Psoas muscle (tissue), 8 donors: ENCODE data around the gene MRPS9. TPM values are rescaled to one million over a fixed set of nuclear protein-coding genes. Genes with fewer than 3 reads are reported as not detected.

Experiments used
- ATAC-seq, 4 donors: fragments of 200-7000 bp; cut with Tn5 transposase; one replicate each; pipeline ENCODE4 v1.9.1; 2020; ENCODE audit warnings: moderate library complexity in 3 of 4, mild to moderate bottlenecking in 2 of 4
- DNase-seq, 2 donors: peaks; one replicate each; pipeline ENCODE4 v3.0.0-alpha.2; 2020
- H3K27ac ChIP-seq: fragments of 200-600 bp; one replicate; pipeline ENCODE4 v1.8.0; 2022
- H3K27me3 ChIP-seq, 3 donors: fragments of 200-600 bp in 1 of 3; one replicate each; pipeline versions ENCODE4 v1.6.1 to v1.8.0; 2013 to 2022; ENCODE audit warnings: low read length in 2 of 3, mild to moderate bottlenecking in 2 of 3, moderate library complexity in 1 of 3; ENCODE audit not compliant: insufficient read depth in 3 of 3
- H3K36me3 ChIP-seq, 2 donors: fragments of 200-600 bp in 1 of 2; one replicate each; pipeline versions ENCODE4 v1.6.1 to v1.8.0; 2013 to 2022; ENCODE audit warnings: low read depth in 1 of 2, mild to moderate bottlenecking in 1 of 2, moderate library complexity in 1 of 2; ENCODE audit not compliant: insufficient read depth in 1 of 2
- H3K4me1 ChIP-seq: fragments of 200-600 bp; one replicate; pipeline ENCODE4 v1.8.0; 2022
- H3K4me3 ChIP-seq: fragments of 200-600 bp; one replicate; pipeline ENCODE4 v1.8.0; 2022; ENCODE audit warnings: mild to moderate bottlenecking
- H3K9me3 ChIP-seq: fragments of 200-600 bp; one replicate; pipeline ENCODE4 v1.8.0; 2022
- WGBS, 3 donors: extraction: QIAGEN DNeasy Blood & Tissue Kit; methylation state at CpG; one replicate each; pipeline versions ENCODE4 v1.1.6 to v1.1.7; 2013; 5-methylcytosine and 5-hydroxymethylcytosine counted together
- intact Hi-C, 2 donors: fragments of 100-400 bp; cut with DNase I; formaldehyde crosslinking; loops; one replicate each; pipeline versions ENCODE4 v1.11.0 to v1.14.2; 2022
- polyA plus RNA-seq, 3 donors: library from polyadenylated mRNA; stranded (reverse); fragments of 200-250 nt; gene quantifications; one replicate each; pipeline ENCODE4 v1.2.3, GENCODE V29; 2013
- total RNA-seq, 4 donors: library from RNA; stranded (reverse); fragmentation: NEBNext Ultra II Directional in 2 of 4; extraction: Animal tissue kit (Norgen Biotek cat#: 25700) in 2 of 4; gene quantifications; one replicate each; pipeline versions ENCODE4 v1.2.1 to v1.2.4, GENCODE V29; 2021 to 2023
- TF ChIP-seq, protein P1 (sequence below): fragments of 200-600 bp; IDR thresholded peaks from one replicate; pipeline ENCODE4 v1.8.0; 2022; ENCODE audit warnings: antibody characterized with exemption
- donor health status: healthy with polysubstance abuse.
- donor health status: DM: no; HTN: no; CAD: no; lungs with moderate emphysema.
- donor health status: Bipolar disorder and iron deficiency.
- donor health status: healthy.
- donor health status: DM: yes; HTN: yes; CAD: no.
- donor health status: DM: no; HTN: no; CAD: no.
- donor health status: DM: no; HTN: no; CAD: no.
- donor health status: DM: yes; HTN: yes; CAD: no.

MRPS9 gene
- total and polyA plus RNA-seq, 7 donors = 41.3 to 62.4 (median 49.8) TPM

DNA sequence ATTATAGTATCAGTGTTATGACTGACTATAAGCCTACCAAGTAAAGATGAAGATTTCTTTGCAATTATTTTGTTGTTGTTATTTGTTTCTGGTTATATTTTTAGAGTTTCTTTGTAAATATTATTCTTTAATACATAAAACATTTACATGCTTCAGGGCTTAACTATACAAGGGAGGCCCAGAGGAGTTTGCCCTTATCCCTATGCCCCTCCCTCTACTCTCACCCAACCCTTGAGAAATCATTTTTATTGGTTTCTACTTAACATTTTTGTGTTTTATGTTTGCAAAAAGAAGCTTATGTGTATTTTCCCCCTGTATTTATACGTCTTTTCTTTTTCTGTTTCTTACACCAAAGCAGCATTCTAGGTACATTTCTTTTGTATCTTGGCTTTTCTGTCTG lies 30.5 kb downstream of the MRPS9 start:
- no peak overlapping the region for H3K27ac ChIP-seq
- WGBS, 3 donors = 86 to 100% (median 92%) methylated on average over 1 of the region's 1 CpG

DNA sequence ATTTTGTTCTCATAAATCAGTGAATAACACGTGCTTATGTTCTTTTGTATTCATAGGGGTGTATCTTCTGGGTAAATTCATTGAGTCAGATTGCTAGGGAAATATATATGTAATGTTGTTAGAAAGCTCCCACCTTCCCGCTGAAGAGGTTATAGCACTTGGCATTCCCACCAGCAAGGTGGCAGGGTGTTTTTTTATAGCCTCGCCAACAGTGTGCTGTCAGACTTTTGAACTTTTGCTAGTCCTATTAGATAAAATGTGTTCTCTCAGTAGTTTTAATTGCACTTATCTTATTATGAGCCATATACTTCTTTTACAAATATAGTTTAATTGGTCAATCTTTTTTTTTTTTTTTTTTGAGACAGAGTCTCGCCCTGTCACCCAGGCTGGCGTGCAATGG lies 31.0 kb downstream of the MRPS9 start:
- H3K4me3 ChIP-seq = no peak overlapping the region
- intact Hi-C loops = no loop called here
- no peaks in the 10 kb centered on the region for H3K27me3 ChIP-seq
- 94 to 97% (median 95%) methylated on average over 5 of the region's 5 CpGs for WGBS, 3 donors
- ATAC-seq (no peak), DNase-seq (no peak)
- no peak overlapping the region for H3K27ac ChIP-seq
- TF ChIP-seq, protein P1, sequence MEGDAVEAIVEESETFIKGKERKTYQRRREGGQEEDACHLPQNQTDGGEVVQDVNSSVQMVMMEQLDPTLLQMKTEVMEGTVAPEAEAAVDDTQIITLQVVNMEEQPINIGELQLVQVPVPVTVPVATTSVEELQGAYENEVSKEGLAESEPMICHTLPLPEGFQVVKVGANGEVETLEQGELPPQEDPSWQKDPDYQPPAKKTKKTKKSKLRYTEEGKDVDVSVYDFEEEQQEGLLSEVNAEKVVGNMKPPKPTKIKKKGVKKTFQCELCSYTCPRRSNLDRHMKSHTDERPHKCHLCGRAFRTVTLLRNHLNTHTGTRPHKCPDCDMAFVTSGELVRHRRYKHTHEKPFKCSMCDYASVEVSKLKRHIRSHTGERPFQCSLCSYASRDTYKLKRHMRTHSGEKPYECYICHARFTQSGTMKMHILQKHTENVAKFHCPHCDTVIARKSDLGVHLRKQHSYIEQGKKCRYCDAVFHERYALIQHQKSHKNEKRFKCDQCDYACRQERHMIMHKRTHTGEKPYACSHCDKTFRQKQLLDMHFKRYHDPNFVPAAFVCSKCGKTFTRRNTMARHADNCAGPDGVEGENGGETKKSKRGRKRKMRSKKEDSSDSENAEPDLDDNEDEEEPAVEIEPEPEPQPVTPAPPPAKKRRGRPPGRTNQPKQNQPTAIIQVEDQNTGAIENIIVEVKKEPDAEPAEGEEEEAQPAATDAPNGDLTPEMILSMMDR = no peak
- H3K36me3 ChIP-seq = peaks cover 0 to 17% of the 10 kb centered on the region in 2 donors
- no peaks in the 10 kb centered on the region for H3K9me3 ChIP-seq
- no peaks in the 10 kb centered on the region for H3K4me1 ChIP-seq

More for the DNA sequence above, 30.5 kb downstream of the MRPS9 start:
- DNase-seq = no peak
- no peaks in the 10 kb centered on the region for H3K4me1 ChIP-seq
- no peaks in the 10 kb centered on the region for H3K9me3 ChIP-seq
- no peak for ATAC-seq
- no peaks in the 10 kb centered on the region for H3K27me3 ChIP-seq
- H3K36me3 ChIP-seq = peaks cover 0 to 17% of the 10 kb centered on the region in 2 donors
- H3K4me3 ChIP-seq = no peak overlapping the region
- intact Hi-C loops = no loop called here
- TF ChIP-seq, protein P1 = no peak

DNA sequence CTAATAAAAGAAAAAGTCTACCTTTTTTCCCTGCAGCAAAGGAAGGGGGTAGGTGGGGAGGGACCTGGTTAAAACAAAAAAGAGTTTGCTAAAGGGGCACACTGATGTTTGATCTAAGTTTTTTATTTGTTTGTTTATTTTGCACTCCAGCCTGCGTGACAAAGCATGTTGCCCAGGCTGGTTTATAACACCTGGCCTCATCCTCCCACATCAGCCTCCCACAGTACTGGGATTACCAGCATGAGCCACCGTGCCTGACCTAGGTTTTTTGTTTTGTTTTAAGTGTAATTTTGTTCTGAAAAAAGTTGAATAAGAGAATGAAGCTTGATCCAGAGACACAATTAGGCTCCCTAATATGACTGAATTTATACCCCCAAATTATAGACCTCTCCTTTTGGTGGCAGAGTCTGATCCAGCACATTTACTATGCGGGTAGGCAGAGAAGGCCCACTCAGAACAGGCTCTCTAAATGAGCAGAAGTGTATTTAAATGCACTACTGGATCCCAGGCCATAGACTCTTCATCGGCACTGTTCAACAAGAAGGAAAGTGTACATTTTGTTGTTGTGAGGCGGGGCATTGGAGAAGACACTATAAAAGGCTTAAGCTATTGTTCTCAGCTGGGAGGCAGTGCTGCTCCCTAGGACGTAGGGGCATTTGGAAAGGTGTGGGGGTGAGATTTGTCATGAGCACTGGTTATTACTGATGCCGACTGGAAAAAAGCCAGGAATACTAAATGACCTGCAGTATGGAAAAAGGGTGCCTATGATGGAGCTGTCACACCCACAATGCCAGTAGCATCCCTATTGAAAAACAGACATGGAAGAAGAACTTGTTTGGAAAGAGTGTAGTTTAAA lies 32.4 kb downstream of the MRPS9 start:
- no peak for DNase-seq
- Histone ChIP-seq H3K4me1 (no peaks in the 10 kb centered on the region), H3K36me3 (peaks cover 0 to 17% of the 10 kb centered on the region in 2 donors), H3K27ac (no peak overlapping the region), H3K9me3 (no peaks in the 10 kb centered on the region), H3K4me3 (no peak overlapping the region), H3K27me3 (no peaks in the 10 kb centered on the region)
- WGBS, 3 donors = 90 to 94% (median 92%) methylated on average over 7 of the region's 7 CpGs
- TF ChIP-seq, protein P1 = no peak
- intact Hi-C loops = no loop called here
- ATAC-seq = no peak

DNA sequence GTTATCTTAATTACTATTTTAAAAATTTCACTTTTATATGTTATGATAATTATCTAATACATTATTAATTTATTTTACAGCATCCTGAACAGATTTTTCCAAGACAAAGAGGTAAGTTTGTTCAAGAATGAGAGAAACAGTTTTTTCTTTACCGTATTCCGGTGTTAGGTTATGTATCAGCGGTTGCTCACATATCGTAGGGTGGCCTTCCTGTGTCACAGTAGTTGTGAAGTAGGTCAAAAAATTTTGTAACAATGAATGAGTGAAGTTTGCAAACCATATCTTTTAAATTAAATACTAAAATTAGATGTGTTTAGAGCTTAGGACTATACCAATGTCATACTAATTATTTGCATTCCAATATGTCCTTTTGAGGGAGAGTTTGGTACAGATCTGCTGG lies 33.5 kb downstream of the MRPS9 start:
- H3K36me3 ChIP-seq = peaks cover 0 to 17% of the 10 kb centered on the region in 2 donors
- no peaks in the 10 kb centered on the region for H3K4me1 ChIP-seq
- TF ChIP-seq, protein P1 = no peak
- ATAC-seq (no peak), DNase-seq (no peak)
- H3K27ac ChIP-seq = no peak overlapping the region
- no peaks in the 10 kb centered on the region for H3K27me3 ChIP-seq
- 98% methylated on average over 4 of the region's 4 CpGs for WGBS, 3 donors
- no peak overlapping the region for H3K4me3 ChIP-seq
- intact Hi-C loops = no loop called here
- H3K9me3 ChIP-seq = no peaks in the 10 kb centered on the region
